GM12873 (cell line): ENCODE data around the gene RAB39A.

Experiments used
- CTCF ChIP-seq: IDR thresholded peaks from 2 replicates; pipeline ENCODE4 v1.5.1; 2012; ENCODE audit warnings: low read depth, mild to moderate bottlenecking, moderate library complexity, low read length, control low read depth; ENCODE audit not compliant: insufficient read depth; ENCODE audit errors: missing control alignments

RAB39A gene

DNA sequence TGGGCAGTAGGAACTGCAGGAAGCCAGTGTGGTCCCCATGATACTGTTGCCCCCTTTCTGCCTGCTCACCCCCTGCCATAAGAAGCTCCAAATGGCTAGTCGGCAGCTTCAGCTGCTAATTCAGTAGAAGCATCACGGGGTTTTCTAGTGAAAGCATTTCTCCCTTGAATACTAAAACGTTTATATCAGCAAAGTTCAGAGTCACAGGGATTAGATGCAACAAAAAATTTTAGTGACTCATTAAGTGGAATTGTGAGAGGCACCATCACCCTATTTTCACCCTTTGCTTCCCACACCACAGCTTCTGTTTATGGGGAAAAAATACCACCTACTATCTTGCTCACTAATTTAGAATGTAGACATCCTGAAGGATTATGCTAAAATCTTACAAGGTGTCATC lies 25.2 kb downstream of the RAB39A start:
- no peak for TF ChIP-seq CTCF

DNA sequence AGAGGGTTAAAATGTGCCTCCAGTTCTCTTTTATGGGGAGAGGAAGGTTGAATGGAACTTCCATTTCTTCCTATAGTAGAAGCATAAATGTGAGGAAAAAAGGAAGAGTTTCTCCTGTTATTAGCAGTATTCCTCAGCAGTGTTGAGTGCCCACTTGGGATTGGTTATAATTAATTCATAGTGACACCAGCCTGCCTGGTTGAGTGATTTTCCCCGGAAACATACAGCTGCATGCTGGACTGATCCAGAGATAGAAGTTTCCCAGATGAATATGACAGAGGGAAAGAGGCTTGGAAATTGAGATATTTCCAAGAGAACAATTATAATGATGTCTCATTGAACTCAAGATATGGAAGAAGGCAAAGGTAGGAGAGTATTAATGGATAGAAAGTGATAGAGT lies 28.3 kb downstream of the RAB39A start:
- TF ChIP-seq CTCF, result no peak

DNA sequence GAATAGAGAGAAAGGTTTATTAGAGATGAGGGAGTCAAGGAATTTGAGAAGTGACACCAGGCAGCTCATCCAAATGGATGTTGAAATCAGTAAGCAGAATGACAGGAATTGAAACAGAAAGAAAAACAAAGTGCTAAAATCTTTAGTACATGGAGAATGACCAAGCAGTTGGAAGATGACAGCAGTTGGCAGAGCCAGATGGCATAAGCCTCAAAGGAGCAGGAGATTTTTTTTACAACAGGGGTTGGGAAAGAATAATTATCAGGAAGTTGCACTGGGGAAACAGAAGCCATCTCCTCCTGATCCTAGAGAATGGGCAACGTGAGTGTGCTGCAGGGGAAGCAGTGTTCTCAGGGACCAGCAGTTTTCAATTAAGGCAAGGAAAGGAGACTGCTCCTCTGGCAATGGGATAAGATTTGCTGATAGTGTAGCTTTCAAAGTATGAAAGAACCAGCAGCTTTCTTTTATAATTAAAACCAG lies 28.9 kb downstream of the RAB39A start:
- TF ChIP-seq CTCF, result no peak

- no peak for TF ChIP-seq CTCF
Measured at GRCh38 chr11:107961480-107961879, 33.2 kb downstream of the RAB39A start.

GRCh38 chr11:107962181-107962580 lies 33.9 kb downstream of the RAB39A start:
- TF ChIP-seq CTCF, result no peak

GRCh38 chr11:107963091-107963490 lies 34.8 kb downstream of the RAB39A start:
- TF ChIP-seq CTCF, result no peak

- TF ChIP-seq CTCF, result peak; percentile 20
Measured at GRCh38 chr11:107969219-107969618, 41.0 kb downstream of the RAB39A start.
